GM10248 (cell line): ENCODE results near the gene CDH23.

Experiments used
- CTCF ChIA-PET: fragments of 300-600 bp; sonication (Branson Sonifier 250); formaldehyde crosslinking; extraction: SDS; loops from one replicate; lab custom pipeline; 2021; ENCODE audit warnings: antibody characterized with exemption; lab: Yijun Ruan, JAX
- POLR2A ChIA-PET: fragments of 350-650 bp; sonication (Branson Sonifier 250); formaldehyde crosslinking; extraction: SDS; loops from one replicate; lab custom pipeline; 2020; ENCODE audit warnings: antibody characterized with exemption; lab: Yijun Ruan, JAX
- DNase-seq: peaks from one replicate; pipeline ENCODE4 v3.0.0; 2012; ENCODE audit errors: extremely low spot score
- TF ChIP-seq, protein P1 (sequence below): IDR thresholded peaks from 2 replicates; pipeline ENCODE4 v1.5.1; 2012; ENCODE audit warnings: mild to moderate bottlenecking, low read depth; ENCODE audit errors: extremely low read depth, missing control alignments, control extremely low read depth

The CDH23 gene

DNA sequence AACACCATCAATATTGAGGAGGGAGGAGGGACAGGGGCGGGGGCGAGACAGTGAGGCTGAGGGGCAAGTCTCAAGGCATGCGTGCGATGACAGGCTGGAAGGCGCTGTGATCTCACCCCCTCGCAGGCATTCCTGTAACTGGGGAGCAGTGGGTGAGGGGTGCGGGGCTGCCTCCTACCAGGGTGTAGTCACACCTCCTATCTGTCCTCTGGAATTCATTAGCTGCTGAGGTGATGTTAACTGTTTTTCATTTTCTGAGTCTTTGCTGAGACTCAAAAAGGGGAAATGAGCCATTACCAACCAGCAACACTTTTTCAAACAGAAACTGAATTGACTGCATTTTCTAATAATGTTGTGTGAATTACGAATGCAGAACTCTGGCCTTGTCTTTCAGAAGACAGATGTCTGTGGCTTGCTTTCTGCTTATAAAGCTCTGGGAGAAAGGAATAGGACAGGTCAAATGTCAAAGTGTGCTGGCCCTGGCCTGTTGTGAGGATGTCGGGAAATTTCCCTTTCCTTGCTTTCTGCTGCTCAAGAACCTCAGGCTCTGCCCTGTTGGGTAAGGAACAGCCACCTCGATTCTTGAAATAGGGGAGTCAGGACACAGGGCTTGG, 23.7 kb upstream of the CDH23 start:
- CTCF ChIA-PET, result interaction anchor here (1.0 to 6.3 kb wide), 13 partner anchors 9 to 676 kb away, joined by 3 to 44 read pairs (median 5); partner anchors contain the start of genes SLC29A3 and VSIR
- TF ChIP-seq, protein P1, sequence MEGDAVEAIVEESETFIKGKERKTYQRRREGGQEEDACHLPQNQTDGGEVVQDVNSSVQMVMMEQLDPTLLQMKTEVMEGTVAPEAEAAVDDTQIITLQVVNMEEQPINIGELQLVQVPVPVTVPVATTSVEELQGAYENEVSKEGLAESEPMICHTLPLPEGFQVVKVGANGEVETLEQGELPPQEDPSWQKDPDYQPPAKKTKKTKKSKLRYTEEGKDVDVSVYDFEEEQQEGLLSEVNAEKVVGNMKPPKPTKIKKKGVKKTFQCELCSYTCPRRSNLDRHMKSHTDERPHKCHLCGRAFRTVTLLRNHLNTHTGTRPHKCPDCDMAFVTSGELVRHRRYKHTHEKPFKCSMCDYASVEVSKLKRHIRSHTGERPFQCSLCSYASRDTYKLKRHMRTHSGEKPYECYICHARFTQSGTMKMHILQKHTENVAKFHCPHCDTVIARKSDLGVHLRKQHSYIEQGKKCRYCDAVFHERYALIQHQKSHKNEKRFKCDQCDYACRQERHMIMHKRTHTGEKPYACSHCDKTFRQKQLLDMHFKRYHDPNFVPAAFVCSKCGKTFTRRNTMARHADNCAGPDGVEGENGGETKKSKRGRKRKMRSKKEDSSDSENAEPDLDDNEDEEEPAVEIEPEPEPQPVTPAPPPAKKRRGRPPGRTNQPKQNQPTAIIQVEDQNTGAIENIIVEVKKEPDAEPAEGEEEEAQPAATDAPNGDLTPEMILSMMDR, result no peak
- POLR2A ChIA-PET, result no interaction called here
- peak; percentile 80 for DNase-seq

DNA sequence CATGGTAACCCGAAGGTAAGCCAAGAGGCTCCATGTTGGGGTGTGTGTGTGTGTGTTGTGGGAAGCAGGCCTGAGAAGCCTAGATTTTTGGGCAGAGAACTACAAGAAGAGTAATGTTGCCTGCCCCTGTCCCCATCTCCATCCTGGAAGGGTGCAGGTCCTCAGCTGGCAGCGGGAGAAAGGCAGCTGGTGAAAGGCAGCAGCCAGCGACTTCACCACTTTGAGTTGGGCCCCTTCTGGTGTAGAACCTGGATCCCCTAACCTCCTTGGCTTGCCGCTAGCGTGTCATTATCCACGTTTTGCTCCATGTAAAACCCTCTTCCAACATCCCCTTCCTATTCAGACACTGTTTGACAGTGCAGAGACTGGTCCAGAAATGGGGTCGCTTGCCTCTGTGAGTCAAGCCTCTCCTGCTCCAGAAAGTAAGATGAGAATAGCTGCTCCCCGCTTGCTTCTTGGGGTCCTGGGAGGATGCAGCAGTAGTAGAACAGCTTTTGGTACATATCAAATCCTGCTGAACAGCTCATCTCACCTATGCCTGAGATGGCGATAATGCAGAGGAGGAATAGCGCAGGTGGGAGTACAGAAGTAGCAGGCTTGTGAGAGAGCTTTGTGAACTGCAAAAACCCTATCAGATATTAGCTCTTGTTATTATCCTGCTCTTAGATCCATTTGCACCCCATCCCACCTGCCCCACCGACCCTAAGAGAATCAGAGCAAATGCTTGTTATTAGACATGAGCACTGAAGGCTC, 22.1 kb upstream of the CDH23 start:
- POLR2A ChIA-PET, result no interaction called here
- CTCF ChIA-PET, result interaction anchor here (1.0 to 6.3 kb wide), 4 partner anchors 9 to 196 kb away, joined by 3 to 44 read pairs (median 14); no protein-coding TSS in a partner anchor
- TF ChIP-seq, protein P1, result no peak

DNA sequence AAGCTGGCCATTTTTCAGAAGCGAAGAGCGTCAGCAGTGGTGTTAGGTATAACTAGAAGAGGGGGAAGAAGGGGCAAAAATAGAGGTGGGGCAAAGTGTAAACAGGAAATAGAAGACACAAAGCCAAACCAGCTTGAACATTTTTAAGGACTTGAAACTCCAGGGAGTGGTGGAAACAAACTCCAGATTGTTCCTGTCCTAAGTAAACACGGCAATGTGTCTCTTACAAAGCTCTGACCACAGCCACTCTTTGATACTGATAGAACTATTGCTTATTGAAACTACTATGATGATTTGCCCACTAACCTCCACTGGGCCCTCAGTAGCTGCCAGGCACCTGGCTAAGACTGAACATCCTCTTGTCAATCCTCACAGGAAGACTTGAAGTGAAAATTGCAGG, 20.8 kb upstream of the CDH23 start:
- DNase-seq, result no peak
- TF ChIP-seq, protein P1, result no peak
- ChIA-PET POLR2A (no interaction called here), CTCF (interaction anchor here (1.0 to 4.8 kb wide), 12 partner anchors 9 to 495 kb away, joined by 3 to 45 read pairs (median 6); partner anchors contain the start of gene SLC29A3)

More for the DNA sequence above, 22.1 kb upstream of the CDH23 start:
- no peak for DNase-seq

DNA sequence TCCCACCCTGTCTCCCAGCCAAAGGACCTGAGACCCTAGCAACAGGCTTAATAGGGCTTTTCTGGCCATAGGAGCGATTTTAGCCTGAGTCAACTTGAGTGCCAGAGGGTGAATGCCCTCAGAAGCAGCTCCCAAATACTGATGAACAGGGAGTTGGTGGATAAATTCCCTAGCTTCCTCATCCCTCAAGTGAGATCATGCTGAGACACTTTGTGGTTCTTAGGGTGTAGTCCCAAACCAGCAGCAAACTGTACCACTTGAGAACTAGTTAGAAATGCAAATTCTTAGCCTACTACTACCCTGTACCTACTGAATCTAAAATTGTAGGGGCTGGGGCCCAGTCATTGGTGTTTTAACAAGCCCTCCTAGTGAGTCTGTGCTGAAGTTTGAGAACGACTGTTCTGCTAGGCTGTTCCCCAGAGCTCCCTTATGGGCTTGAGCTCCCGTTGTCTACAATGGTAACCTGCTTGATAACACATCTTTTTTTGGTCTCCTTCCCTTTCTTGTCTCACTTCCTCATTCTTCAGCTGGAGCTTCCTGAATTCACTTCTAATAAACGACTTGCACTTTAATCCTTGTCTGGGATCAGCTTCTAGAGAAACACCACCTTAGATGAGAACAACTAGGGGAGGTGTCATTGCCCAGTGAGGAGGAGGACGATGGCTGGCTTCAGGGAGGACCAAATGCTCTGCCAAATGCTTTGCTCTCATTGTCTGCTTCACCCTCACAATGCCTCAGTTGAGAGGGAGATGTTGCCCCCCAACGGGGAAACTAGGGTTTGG, 18.2 kb upstream of the CDH23 start:
- ChIA-PET CTCF (interaction anchor here (0.9 to 4.8 kb wide), 15 partner anchors 11 to 434 kb away, joined by 3 to 45 read pairs (median 5); partner anchors contain the start of genes CDH23 and SLC29A3), POLR2A (no interaction called here)
- no peak for DNase-seq
- TF ChIP-seq, protein P1, result no peak

DNA sequence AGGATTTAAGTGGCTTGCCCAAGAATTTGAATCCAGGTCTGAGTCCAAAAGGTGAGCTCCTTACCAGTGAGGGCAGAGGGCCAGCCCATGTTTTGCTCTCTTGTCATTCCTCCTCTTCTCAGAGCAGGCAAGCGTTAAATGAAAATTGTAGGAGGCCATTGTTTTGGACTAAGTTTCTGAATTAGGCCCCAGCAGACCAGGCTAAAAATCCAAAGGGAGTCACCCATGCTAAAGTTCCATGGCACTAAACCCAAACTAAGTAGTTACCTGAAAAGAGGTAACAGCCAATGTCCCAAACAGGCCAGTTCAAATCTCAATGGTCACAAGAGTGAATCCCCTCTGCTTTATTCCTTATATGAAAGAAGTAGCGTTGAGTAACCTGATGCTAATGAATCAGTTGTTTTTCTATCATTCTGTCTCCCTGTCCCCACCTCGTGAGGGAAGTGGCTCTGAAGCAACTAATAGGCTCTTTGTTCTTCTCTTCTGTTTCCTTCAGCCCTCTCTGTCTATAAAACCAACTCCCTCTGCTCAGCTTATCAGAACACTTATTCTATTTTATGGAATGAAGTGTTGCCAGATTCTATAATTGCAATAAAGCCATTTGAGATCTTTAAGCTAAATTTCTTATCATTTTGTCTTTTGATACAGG, 17.5 kb upstream of the CDH23 start:
- POLR2A ChIA-PET, result no interaction called here
- CTCF ChIA-PET, result interaction anchor here (0.9 to 4.8 kb wide), 12 partner anchors 10 to 433 kb away, joined by 3 to 45 read pairs (median 6); partner anchors contain the start of genes CDH23 and SLC29A3
- DNase-seq, result no peak
- TF ChIP-seq, protein P1, result no peak
